WTC11 (cell line): ENCODE data around the gene AADAT. TPM values are rescaled to one million over a fixed set of nuclear protein-coding genes. Genes with fewer than 3 reads are reported as not detected.
A peak's percentile ranks its signal among the peaks of the same experiment; 100 is the strongest.

Source experiments
- EMX1 ChIP-seq: fragments of 250-450 bp; sonication (Bioruptor Pico); IDR thresholded peaks from 2 replicates; pipeline ENCODE4 v1.8.0; 2021; ENCODE audit warnings: mild to moderate bottlenecking
- ETV6 ChIP-seq: sonication (generic); formaldehyde crosslinking; IDR thresholded peaks from 2 replicates; pipeline ENCODE4 v1.8.1; 2022; ENCODE audit warnings: mild to moderate bottlenecking, missing genetic modification reagents
- FOXP1 ChIP-seq: sonication (generic); formaldehyde crosslinking; IDR thresholded peaks from 2 replicates; pipeline ENCODE4 v1.8.0; 2022; ENCODE audit warnings: missing genetic modification reagents, mild to moderate bottlenecking, moderate library complexity, borderline replicate concordance
- HMGA2 ChIP-seq: fragments of 250-450 bp; sonication (Bioruptor Pico); IDR thresholded peaks from 2 replicates; pipeline ENCODE4 v1.4.0; 2021; ENCODE audit warnings: mild to moderate bottlenecking, moderate library complexity
- NFE2L1 ChIP-seq: sonication (generic); formaldehyde crosslinking; IDR thresholded peaks from 2 replicates; pipeline ENCODE4 v1.8.1; 2023; ENCODE audit warnings: missing genetic modification reagents
- NR2C2 ChIP-seq: sonication (generic); formaldehyde crosslinking; IDR thresholded peaks from 2 replicates; pipeline ENCODE4 v1.8.0; 2022; ENCODE audit warnings: mild to moderate bottlenecking, missing genetic modification reagents
- RORB ChIP-seq: fragments of 250-450 bp; sonication (Bioruptor Pico); IDR thresholded peaks from 2 replicates; pipeline ENCODE4 v1.9.0; 2021; ENCODE audit warnings: mild to moderate bottlenecking
- SMAD3 ChIP-seq: sonication (generic); formaldehyde crosslinking; IDR thresholded peaks from 2 replicates; pipeline ENCODE4 v1.8.0; 2022; ENCODE audit warnings: missing genetic modification reagents, mild to moderate bottlenecking, borderline replicate concordance
- SP1 ChIP-seq: sonication (generic); formaldehyde crosslinking; conservative IDR thresholded peaks from 2 replicates; pipeline ENCODE4 v1.8.1; 2022; ENCODE audit warnings: missing genetic modification reagents
- ZBTB21 ChIP-seq: sonication (generic); formaldehyde crosslinking; IDR thresholded peaks from 2 replicates; pipeline ENCODE4 v1.8.1; 2023; ENCODE audit warnings: mild to moderate bottlenecking, missing genetic modification reagents, borderline replicate concordance
- ZNF121 ChIP-seq: sonication (generic); formaldehyde crosslinking; IDR thresholded peaks from 2 replicates; pipeline ENCODE4 v1.8.0; 2023; ENCODE audit warnings: missing genetic modification reagents
- ZNF263 ChIP-seq: sonication (generic); formaldehyde crosslinking; IDR thresholded peaks from 2 replicates; pipeline ENCODE4 v1.8.1; 2022; ENCODE audit warnings: low read depth, mild to moderate bottlenecking, moderate library complexity, missing genetic modification reagents
- ZNF396 ChIP-seq: fragments of 250-450 bp; sonication (Bioruptor Pico); IDR thresholded peaks from 2 replicates; pipeline ENCODE4 v1.8.0; 2021; ENCODE audit warnings: mild to moderate bottlenecking, moderate library complexity, borderline replicate concordance
- total RNA-seq: library from RNA; stranded (reverse); gene quantifications from 3 replicates; pipeline ENCODE4 v1.2.3, GENCODE V29; 2021
- TF ChIP-seq, protein P1 (sequence below): sonication (generic); formaldehyde crosslinking; IDR thresholded peaks from 2 replicates; pipeline ENCODE4 v1.8.1; 2023; ENCODE audit warnings: mild to moderate bottlenecking, missing genetic modification reagents
- TF ChIP-seq, protein P2 (sequence below): sonication (generic); formaldehyde crosslinking; IDR thresholded peaks from 2 replicates; pipeline ENCODE4 v1.8.1; 2023; ENCODE audit warnings: mild to moderate bottlenecking, missing genetic modification reagents, moderate library complexity
- TF ChIP-seq, protein P3 (sequence below): fragments of 250-450 bp; sonication (Bioruptor Pico); conservative IDR thresholded peaks from 2 replicates; pipeline ENCODE4 v1.9.0; 2021; ENCODE audit warnings: mild to moderate bottlenecking
- TF ChIP-seq, protein P4 (sequence below): fragments of 200-600 bp; IDR thresholded peaks from 2 replicates; pipeline ENCODE4 v1.8.0; 2022; ENCODE audit warnings: antibody characterized with exemption
- TF ChIP-seq, protein P5 (sequence below): sonication (generic); formaldehyde crosslinking; IDR thresholded peaks from 2 replicates; pipeline ENCODE4 v1.8.1; 2022; ENCODE audit warnings: low read depth, mild to moderate bottlenecking, moderate library complexity, missing genetic modification reagents, borderline replicate concordance
- TF ChIP-seq, protein P6 (sequence below): sonication (generic); formaldehyde crosslinking; IDR thresholded peaks from 2 replicates; pipeline ENCODE4 v1.8.1; 2023; ENCODE audit warnings: mild to moderate bottlenecking, missing genetic modification reagents, moderate library complexity
- TF ChIP-seq, protein P7 (sequence below): sonication (generic); formaldehyde crosslinking; IDR thresholded peaks from 2 replicates; pipeline ENCODE4 v1.8.1; 2022; ENCODE audit warnings: missing genetic modification reagents, borderline replicate concordance
- TF ChIP-seq, protein P8 (sequence below): sonication (generic); formaldehyde crosslinking; IDR thresholded peaks from 2 replicates; pipeline ENCODE4 v1.8.0; 2023; ENCODE audit warnings: missing genetic modification reagents, mild to moderate bottlenecking, borderline replicate concordance
- TF ChIP-seq, protein P9 (sequence below): sonication (generic); formaldehyde crosslinking; IDR thresholded peaks from 2 replicates; pipeline ENCODE4 v1.8.0; 2022; ENCODE audit warnings: mild to moderate bottlenecking, missing genetic modification reagents

AADAT gene
- total RNA-seq, 1 experiment from 2014 or later: 12.3 TPM

DNA sequence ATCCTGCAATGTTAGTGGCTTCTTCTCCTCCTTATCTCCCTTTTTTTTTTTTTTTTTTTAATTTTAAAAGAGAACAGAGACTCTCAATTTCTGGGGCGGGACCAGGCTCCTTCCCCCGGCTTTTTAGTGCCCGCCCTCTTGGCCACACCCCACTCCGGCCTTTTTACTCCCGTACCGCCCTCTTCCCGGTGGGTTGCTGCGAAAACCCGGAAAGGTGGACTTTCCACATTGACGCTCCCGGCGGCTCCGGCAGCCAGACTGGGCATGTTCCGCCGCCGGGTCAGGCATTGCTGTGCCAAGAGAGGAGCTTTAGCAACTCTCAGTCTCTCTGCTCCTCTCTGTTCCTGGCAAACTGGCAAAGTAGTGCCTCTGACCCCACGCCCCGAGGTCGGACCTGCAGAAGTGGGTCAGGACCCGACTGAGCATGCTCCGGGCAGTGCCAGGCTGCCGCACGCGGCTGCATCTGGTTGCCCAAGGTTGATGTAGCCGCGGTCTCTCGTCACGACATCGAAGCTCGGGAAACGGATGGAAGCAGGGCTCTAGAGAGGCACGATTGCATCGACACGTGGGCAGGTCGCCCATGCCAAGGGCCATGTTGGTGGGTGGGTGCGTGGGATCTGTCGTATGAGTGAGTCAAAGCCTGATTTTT, 62.5 kb downstream of the AADAT start (continued):
- TF ChIP-seq, protein P1, sequence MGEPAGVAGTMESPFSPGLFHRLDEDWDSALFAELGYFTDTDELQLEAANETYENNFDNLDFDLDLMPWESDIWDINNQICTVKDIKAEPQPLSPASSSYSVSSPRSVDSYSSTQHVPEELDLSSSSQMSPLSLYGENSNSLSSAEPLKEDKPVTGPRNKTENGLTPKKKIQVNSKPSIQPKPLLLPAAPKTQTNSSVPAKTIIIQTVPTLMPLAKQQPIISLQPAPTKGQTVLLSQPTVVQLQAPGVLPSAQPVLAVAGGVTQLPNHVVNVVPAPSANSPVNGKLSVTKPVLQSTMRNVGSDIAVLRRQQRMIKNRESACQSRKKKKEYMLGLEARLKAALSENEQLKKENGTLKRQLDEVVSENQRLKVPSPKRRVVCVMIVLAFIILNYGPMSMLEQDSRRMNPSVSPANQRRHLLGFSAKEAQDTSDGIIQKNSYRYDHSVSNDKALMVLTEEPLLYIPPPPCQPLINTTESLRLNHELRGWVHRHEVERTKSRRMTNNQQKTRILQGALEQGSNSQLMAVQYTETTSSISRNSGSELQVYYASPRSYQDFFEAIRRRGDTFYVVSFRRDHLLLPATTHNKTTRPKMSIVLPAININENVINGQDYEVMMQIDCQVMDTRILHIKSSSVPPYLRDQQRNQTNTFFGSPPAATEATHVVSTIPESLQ (CRISPR knock-in tag): no peak
- TF ChIP-seq, protein P2, sequence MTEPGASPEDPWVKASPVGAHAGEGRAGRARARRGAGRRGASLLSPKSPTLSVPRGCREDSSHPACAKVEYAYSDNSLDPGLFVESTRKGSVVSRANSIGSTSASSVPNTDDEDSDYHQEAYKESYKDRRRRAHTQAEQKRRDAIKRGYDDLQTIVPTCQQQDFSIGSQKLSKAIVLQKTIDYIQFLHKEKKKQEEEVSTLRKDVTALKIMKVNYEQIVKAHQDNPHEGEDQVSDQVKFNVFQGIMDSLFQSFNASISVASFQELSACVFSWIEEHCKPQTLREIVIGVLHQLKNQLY (CRISPR knock-in tag): no peak; the same call in 1 of the 2 replicates
- TF ChIP-seq NR2C2 (CRISPR knock-in tag): peak; percentile 77; the same call in 1 of the 2 replicates
- no peak for TF ChIP-seq RORB (CRISPR knock-in tag)
- peak; percentile 93 for TF ChIP-seq NFE2L1 (CRISPR knock-in tag)
- TF ChIP-seq ZBTB21 (CRISPR knock-in tag): peak; percentile 94
- peak; percentile 99 for TF ChIP-seq FOXP1 (CRISPR knock-in tag)
- TF ChIP-seq SMAD3 (CRISPR knock-in tag): peak; percentile 98
- peak; percentile 98 for TF ChIP-seq ETV6
- TF ChIP-seq ZNF263: no peak
- TF ChIP-seq, protein P3, sequence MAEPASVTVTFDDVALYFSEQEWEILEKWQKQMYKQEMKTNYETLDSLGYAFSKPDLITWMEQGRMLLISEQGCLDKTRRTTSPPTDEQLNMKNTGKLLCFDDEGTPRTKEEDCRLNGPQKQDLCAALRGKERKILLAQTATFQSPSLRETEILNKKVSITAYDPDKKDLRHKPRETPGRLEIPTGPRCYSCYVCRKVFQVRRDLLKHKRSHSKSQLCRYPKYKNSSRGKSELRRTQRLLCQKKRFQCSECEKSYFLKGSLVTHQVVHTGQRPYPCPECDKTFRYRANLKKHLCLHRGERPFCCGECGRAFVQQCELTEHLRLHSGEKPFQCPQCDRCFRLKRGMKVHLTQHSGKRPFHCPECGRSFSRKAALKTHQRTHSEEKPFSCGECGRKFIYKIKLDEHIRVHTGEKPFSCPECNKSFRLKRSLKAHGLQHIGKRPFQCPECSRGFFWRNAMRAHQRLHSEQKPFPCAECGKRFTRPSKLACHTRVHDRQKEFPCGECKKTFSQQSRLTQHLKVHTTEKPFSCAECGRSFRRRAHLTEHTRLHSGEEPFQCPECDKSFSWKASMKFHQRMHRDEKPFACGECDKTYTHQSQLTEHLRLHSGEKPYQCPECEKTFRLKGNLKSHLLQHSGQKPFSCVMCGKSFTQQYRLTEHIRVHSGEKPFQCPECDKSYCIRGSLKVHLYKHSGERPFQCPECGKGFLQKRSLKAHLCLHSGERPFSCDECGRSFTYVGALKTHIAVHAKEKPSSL: no peak
- TF ChIP-seq, protein P4, sequence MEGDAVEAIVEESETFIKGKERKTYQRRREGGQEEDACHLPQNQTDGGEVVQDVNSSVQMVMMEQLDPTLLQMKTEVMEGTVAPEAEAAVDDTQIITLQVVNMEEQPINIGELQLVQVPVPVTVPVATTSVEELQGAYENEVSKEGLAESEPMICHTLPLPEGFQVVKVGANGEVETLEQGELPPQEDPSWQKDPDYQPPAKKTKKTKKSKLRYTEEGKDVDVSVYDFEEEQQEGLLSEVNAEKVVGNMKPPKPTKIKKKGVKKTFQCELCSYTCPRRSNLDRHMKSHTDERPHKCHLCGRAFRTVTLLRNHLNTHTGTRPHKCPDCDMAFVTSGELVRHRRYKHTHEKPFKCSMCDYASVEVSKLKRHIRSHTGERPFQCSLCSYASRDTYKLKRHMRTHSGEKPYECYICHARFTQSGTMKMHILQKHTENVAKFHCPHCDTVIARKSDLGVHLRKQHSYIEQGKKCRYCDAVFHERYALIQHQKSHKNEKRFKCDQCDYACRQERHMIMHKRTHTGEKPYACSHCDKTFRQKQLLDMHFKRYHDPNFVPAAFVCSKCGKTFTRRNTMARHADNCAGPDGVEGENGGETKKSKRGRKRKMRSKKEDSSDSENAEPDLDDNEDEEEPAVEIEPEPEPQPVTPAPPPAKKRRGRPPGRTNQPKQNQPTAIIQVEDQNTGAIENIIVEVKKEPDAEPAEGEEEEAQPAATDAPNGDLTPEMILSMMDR: no peak
- TF ChIP-seq, protein P5, sequence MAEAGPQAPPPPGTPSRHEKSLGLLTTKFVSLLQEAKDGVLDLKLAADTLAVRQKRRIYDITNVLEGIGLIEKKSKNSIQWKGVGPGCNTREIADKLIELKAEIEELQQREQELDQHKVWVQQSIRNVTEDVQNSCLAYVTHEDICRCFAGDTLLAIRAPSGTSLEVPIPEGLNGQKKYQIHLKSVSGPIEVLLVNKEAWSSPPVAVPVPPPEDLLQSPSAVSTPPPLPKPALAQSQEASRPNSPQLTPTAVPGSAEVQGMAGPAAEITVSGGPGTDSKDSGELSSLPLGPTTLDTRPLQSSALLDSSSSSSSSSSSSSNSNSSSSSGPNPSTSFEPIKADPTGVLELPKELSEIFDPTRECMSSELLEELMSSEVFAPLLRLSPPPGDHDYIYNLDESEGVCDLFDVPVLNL (CRISPR knock-in tag): no peak
- no peak for TF ChIP-seq EMX1
- TF ChIP-seq, protein P6, sequence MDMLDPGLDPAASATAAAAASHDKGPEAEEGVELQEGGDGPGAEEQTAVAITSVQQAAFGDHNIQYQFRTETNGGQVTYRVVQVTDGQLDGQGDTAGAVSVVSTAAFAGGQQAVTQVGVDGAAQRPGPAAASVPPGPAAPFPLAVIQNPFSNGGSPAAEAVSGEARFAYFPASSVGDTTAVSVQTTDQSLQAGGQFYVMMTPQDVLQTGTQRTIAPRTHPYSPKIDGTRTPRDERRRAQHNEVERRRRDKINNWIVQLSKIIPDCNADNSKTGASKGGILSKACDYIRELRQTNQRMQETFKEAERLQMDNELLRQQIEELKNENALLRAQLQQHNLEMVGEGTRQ (CRISPR knock-in tag): peak; percentile 42; the same call in 1 of the 2 replicates
- TF ChIP-seq, protein P7, sequence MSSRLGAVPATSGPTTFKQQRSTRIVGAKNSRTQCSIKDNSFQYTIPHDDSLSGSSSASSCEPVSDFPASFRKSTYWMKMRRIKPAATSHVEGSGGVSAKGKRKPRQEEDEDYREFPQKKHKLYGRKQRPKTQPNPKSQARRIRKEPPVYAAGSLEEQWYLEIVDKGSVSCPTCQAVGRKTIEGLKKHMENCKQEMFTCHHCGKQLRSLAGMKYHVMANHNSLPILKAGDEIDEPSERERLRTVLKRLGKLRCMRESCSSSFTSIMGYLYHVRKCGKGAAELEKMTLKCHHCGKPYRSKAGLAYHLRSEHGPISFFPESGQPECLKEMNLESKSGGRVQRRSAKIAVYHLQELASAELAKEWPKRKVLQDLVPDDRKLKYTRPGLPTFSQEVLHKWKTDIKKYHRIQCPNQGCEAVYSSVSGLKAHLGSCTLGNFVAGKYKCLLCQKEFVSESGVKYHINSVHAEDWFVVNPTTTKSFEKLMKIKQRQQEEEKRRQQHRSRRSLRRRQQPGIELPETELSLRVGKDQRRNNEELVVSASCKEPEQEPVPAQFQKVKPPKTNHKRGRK (CRISPR knock-in tag): no peak
- no peak for TF ChIP-seq ZNF396 (CRISPR knock-in tag)
- TF ChIP-seq, protein P8, sequence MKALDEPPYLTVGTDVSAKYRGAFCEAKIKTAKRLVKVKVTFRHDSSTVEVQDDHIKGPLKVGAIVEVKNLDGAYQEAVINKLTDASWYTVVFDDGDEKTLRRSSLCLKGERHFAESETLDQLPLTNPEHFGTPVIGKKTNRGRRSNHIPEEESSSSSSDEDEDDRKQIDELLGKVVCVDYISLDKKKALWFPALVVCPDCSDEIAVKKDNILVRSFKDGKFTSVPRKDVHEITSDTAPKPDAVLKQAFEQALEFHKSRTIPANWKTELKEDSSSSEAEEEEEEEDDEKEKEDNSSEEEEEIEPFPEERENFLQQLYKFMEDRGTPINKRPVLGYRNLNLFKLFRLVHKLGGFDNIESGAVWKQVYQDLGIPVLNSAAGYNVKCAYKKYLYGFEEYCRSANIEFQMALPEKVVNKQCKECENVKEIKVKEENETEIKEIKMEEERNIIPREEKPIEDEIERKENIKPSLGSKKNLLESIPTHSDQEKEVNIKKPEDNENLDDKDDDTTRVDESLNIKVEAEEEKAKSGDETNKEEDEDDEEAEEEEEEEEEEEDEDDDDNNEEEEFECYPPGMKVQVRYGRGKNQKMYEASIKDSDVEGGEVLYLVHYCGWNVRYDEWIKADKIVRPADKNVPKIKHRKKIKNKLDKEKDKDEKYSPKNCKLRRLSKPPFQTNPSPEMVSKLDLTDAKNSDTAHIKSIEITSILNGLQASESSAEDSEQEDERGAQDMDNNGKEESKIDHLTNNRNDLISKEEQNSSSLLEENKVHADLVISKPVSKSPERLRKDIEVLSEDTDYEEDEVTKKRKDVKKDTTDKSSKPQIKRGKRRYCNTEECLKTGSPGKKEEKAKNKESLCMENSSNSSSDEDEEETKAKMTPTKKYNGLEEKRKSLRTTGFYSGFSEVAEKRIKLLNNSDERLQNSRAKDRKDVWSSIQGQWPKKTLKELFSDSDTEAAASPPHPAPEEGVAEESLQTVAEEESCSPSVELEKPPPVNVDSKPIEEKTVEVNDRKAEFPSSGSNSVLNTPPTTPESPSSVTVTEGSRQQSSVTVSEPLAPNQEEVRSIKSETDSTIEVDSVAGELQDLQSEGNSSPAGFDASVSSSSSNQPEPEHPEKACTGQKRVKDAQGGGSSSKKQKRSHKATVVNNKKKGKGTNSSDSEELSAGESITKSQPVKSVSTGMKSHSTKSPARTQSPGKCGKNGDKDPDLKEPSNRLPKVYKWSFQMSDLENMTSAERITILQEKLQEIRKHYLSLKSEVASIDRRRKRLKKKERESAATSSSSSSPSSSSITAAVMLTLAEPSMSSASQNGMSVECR (CRISPR knock-in tag): peak; percentile 98
- peak; percentile 72 for TF ChIP-seq SP1 (CRISPR knock-in tag)
- no peak for TF ChIP-seq HMGA2 (CRISPR knock-in tag)
- peak; percentile 20; the same call in 1 of the 2 replicates for TF ChIP-seq ZNF121 (CRISPR knock-in tag)
- TF ChIP-seq, protein P9, sequence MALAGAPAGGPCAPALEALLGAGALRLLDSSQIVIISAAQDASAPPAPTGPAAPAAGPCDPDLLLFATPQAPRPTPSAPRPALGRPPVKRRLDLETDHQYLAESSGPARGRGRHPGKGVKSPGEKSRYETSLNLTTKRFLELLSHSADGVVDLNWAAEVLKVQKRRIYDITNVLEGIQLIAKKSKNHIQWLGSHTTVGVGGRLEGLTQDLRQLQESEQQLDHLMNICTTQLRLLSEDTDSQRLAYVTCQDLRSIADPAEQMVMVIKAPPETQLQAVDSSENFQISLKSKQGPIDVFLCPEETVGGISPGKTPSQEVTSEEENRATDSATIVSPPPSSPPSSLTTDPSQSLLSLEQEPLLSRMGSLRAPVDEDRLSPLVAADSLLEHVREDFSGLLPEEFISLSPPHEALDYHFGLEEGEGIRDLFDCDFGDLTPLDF: peak; percentile 97
